IMR-90 (cell line): ENCODE data around the gene ASTL. TPM values are rescaled to one million over a fixed set of nuclear protein-coding genes. Genes with fewer than 3 reads are reported as not detected.

Source experiments
- ATAC-seq: fragments of 200-7000 bp; cut with Tn5 transposase; 2 replicates; pipeline ENCODE4 v1.9.1; 2020; ENCODE audit warnings: low read depth, mild to moderate bottlenecking, moderate library complexity
- BruUV-seq: library from RNA; stranded (reverse); fragments of 400-500 nt; replicated peaks from 2 replicates; lab custom pipeline; 2021; lab: Mats Ljungman, UMichigan
- CTCF ChIA-PET: fragments of 300-600 bp; formaldehyde crosslinking; extraction: SDS; loops from one replicate; lab custom pipeline; 2021; ENCODE audit warnings: antibody characterized with exemption; lab: Yijun Ruan, JAX
- POLR2A ChIA-PET: fragments of 300-600 bp; sonication (Branson Sonifier 250); formaldehyde crosslinking; loops from one replicate; lab custom pipeline; 2022; ENCODE audit warnings: antibody characterized with exemption; ENCODE audit not compliant: unreplicated experiment; lab: Charles Lee
- DNase-seq: peaks from one replicate; pipeline ENCODE4 v3.0.0; 2013
- H2AFZ ChIP-seq: replicated peaks from 2 replicates; pipeline ENCODE3; 2013; ENCODE audit warnings: low read length, mild to moderate bottlenecking; ENCODE audit not compliant: poor library complexity
- H2AK5ac ChIP-seq: 2 replicates; pipeline ENCODE4 v1.6.1; 2013; ENCODE audit warnings: low read depth, low read length, inconsistent platforms
- H2AK9ac ChIP-seq: replicated peaks from 2 replicates; pipeline ENCODE3; 2013; ENCODE audit warnings: mild to moderate bottlenecking, low read depth, low read length, moderate library complexity; ENCODE audit not compliant: poor library complexity
- H2BK120ac ChIP-seq: 2 replicates; pipeline ENCODE4 v1.6.1; 2013; ENCODE audit warnings: low read depth, low read length, inconsistent platforms
- H2BK15ac ChIP-seq: 3 replicates; pipeline ENCODE4 v1.6.1; 2013; ENCODE audit warnings: low read depth, low read length, inconsistent platforms
- H2BK20ac ChIP-seq: 2 replicates; pipeline ENCODE4 v1.6.1; 2013; ENCODE audit warnings: low read depth, mild to moderate bottlenecking, inconsistent platforms, low read length, moderate library complexity
- H2BK5ac ChIP-seq: 2 replicates; pipeline ENCODE4 v1.6.1; 2013; ENCODE audit warnings: mild to moderate bottlenecking, low read depth, low read length, inconsistent platforms; ENCODE audit not compliant: poor library complexity, severe bottlenecking
- H3K14ac ChIP-seq: replicated peaks from 2 replicates; pipeline ENCODE4 v1.6.1; 2013; ENCODE audit warnings: low read depth, low read length, inconsistent platforms
- H3K18ac ChIP-seq: 2 replicates; pipeline ENCODE4 v1.6.1; 2013; ENCODE audit warnings: low read depth, low read length, control low read depth
- H3K23ac ChIP-seq: 2 replicates; pipeline ENCODE4 v1.6.1; 2013; ENCODE audit warnings: low read depth, low read length, inconsistent platforms
- H3K27ac ChIP-seq: 2 replicates; pipeline ENCODE4 v1.5.1; 2013; ENCODE audit warnings: mild to moderate bottlenecking, control low read depth, low read length; ENCODE audit not compliant: insufficient read depth
- H3K27me3 ChIP-seq: 2 replicates; pipeline ENCODE4 v1.6.1; 2013; ENCODE audit warnings: low read length; ENCODE audit not compliant: control insufficient read depth, insufficient read depth
- H3K36me3 ChIP-seq: 2 replicates; pipeline ENCODE4 v1.6.1; 2013; ENCODE audit warnings: low read length, mixed read lengths; ENCODE audit not compliant: control insufficient read depth, insufficient read depth
- H3K4ac ChIP-seq: 2 replicates; pipeline ENCODE4 v1.6.1; 2013; ENCODE audit warnings: low read depth, low read length, inconsistent platforms
- H3K4me1 ChIP-seq: 2 replicates; pipeline ENCODE4 v1.6.1; 2013; ENCODE audit warnings: low read length, mixed read lengths; ENCODE audit not compliant: control insufficient read depth, insufficient read depth
- H3K4me2 ChIP-seq: 2 replicates; pipeline ENCODE4 v1.6.1; 2013; ENCODE audit warnings: low read depth, mild to moderate bottlenecking, control low read depth, low read length, moderate library complexity
- H3K4me3 ChIP-seq: 2 replicates; pipeline ENCODE4 v1.5.1; 2013; ENCODE audit warnings: low read depth, mild to moderate bottlenecking, control low read depth, low read length, moderate library complexity; ENCODE audit not compliant: insufficient read depth
- H3K56ac ChIP-seq: 2 replicates; pipeline ENCODE4 v1.6.1; 2013; ENCODE audit warnings: low read length, inconsistent platforms; ENCODE audit not compliant: insufficient read depth; ENCODE audit errors: extremely low read depth
- H3K79me1 ChIP-seq, 2 experiments: 2 replicates each; pipeline ENCODE4 v1.6.1; 2013; ENCODE audit warnings: low read length in 2 of 2, inconsistent platforms in 1 of 2, low read depth in 1 of 2
- H3K9ac ChIP-seq: 2 replicates; pipeline ENCODE4 v1.6.1; 2013; ENCODE audit warnings: low read depth, low read length, control low read depth
- H3K9me1 ChIP-seq: 2 replicates; pipeline ENCODE4 v1.6.1; 2013; ENCODE audit warnings: low read length, inconsistent platforms; ENCODE audit not compliant: insufficient read depth
- H3K9me3 ChIP-seq: 2 replicates; pipeline ENCODE4 v1.6.1; 2013; ENCODE audit warnings: low read length; ENCODE audit not compliant: control insufficient read depth, insufficient read depth
- H4K20me1 ChIP-seq: 2 replicates; pipeline ENCODE4 v1.6.1; 2013; ENCODE audit warnings: low read length, inconsistent platforms; ENCODE audit not compliant: insufficient read depth
- H4K5ac ChIP-seq: 2 replicates; pipeline ENCODE4 v1.6.1; 2013; ENCODE audit warnings: mild to moderate bottlenecking, low read depth, low read length, control low read depth
- H4K8ac ChIP-seq, 2 experiments: 2 replicates each; pipeline ENCODE4 v1.6.1; 2013; ENCODE audit warnings: low read depth in 2 of 2, low read length in 2 of 2, control low read depth in 1 of 2, inconsistent platforms in 1 of 2
- H4K91ac ChIP-seq: 2 replicates; pipeline ENCODE4 v1.6.1; 2013; ENCODE audit warnings: low read depth, low read length, inconsistent platforms; ENCODE audit not compliant: insufficient read depth
- BHLHE40 ChIP-seq: fragments of 150-350 bp; IDR thresholded peaks from 2 replicates; pipeline ENCODE4 v1.6.1; 2016; ENCODE audit warnings: mild to moderate bottlenecking, low read depth, low read length
- CEBPB ChIP-seq: IDR thresholded peaks from 2 replicates; pipeline ENCODE4 v1.6.1; 2012; ENCODE audit warnings: low read depth, low read length, improper control_type of control experiment
- CHD1 ChIP-seq: IDR thresholded peaks from 2 replicates; pipeline ENCODE4 v1.6.1; 2012; ENCODE audit warnings: low read depth, low read length, improper control_type of control experiment
- FOS ChIP-seq: fragments of 150-350 bp; IDR thresholded peaks from 2 replicates; pipeline ENCODE4 v1.6.1; 2016; ENCODE audit warnings: low read depth, low read length
- MAFK ChIP-seq: IDR thresholded peaks from 2 replicates; pipeline ENCODE4 v1.6.1; 2012; ENCODE audit warnings: low read depth, low read length, improper control_type of control experiment
- MAZ ChIP-seq: IDR thresholded peaks from 2 replicates; pipeline ENCODE4 v1.6.1; 2012; ENCODE audit warnings: low read depth, mild to moderate bottlenecking, low read length, improper control_type of control experiment, moderate library complexity, borderline replicate concordance
- MXI1 ChIP-seq: IDR thresholded peaks from 2 replicates; pipeline ENCODE4 v1.6.1; 2012; ENCODE audit warnings: low read depth, mild to moderate bottlenecking, low read length, moderate library complexity, borderline replicate concordance
- NFE2L2 ChIP-seq: fragments of 150-350 bp; IDR thresholded peaks from 2 replicates; pipeline ENCODE4 v1.6.1; 2016; ENCODE audit warnings: low read depth, mild to moderate bottlenecking, low read length
- POLR2A ChIP-seq: IDR thresholded peaks from 2 replicates; pipeline ENCODE4 v1.6.1; 2012; ENCODE audit warnings: mild to moderate bottlenecking, low read depth, low read length
- RAD21 ChIP-seq: IDR thresholded peaks from 2 replicates; pipeline ENCODE4 v1.6.1; 2012; ENCODE audit warnings: low read length, improper control_type of control experiment
- RCOR1 ChIP-seq: IDR thresholded peaks from 2 replicates; pipeline ENCODE4 v1.6.1; 2012; ENCODE audit warnings: mild to moderate bottlenecking, low read length, improper control_type of control experiment; ENCODE audit not compliant: insufficient replicate concordance
- RFX5 ChIP-seq: IDR thresholded peaks from 2 replicates; pipeline ENCODE4 v1.8.0; 2012; ENCODE audit warnings: low read depth, mild to moderate bottlenecking, low read length, moderate library complexity
- SMC3 ChIP-seq: fragments of 150-350 bp; IDR thresholded peaks from 2 replicates; pipeline ENCODE4 v1.6.1; 2016; ENCODE audit warnings: low read depth, mild to moderate bottlenecking, antibody characterized with exemption, low read length, moderate library complexity
- WGBS, 2 experiments: methylation state at CpG; one replicate each; pipeline versions ENCODE4 v1.1.5 to v1.1.7; 2013; ENCODE audit warnings: missing lambda C conversion rate in 2 of 2; ENCODE audit not compliant: insufficient read length in 1 of 2; ENCODE audit errors: extremely low coverage in 2 of 2; 5-methylcytosine and 5-hydroxymethylcytosine counted together
- dilution Hi-C: fragments of 300-500 bp; cut with HindIII; formaldehyde crosslinking; loops from one replicate; pipeline ENCODE4 v1.14.3; 2018; ENCODE audit warnings: low sequenced_read_pairs; ENCODE audit not compliant: unreplicated experiment
- in situ Hi-C: fragments of 300-500 bp; cut with MboI; formaldehyde crosslinking; loops from 3 replicates; pipeline ENCODE4 v1.14.3; 2019; ENCODE audit warnings: low sequenced_read_pairs, inconsistent platforms, mixed read lengths
- intact Hi-C: fragments of 100-400 bp; cut with micrococcal nuclease; formaldehyde crosslinking; loops from 2 replicates; pipeline ENCODE4 v1.10.0; 2022
- polyA plus RNA-seq, 3 experiments: library from polyadenylated mRNA; depleted of rRNA; stranded (reverse); fragments of >200 nt; gene quantifications; 2 replicates each; pipeline ENCODE4 v1.2.3, GENCODE V29; 2012; ENCODE audit warnings: low replicate concordance in 1 of 3
- total RNA-seq: library from RNA; depleted of rRNA; stranded (reverse); fragments of >200 nt; gene quantifications from 2 replicates; pipeline ENCODE4 v1.2.3, GENCODE V29; 2012
- TF ChIP-seq, protein P1 (sequence below): conservative IDR thresholded peaks from 2 replicates; pipeline ENCODE4 v1.5.1; 2012; ENCODE audit warnings: mild to moderate bottlenecking, low read depth, low read length, improper control_type of control experiment
- TF ChIP-seq, protein P2 (sequence below): fragments of 150-350 bp; IDR thresholded peaks from 2 replicates; pipeline ENCODE4 v1.6.1; 2016; ENCODE audit warnings: low read depth, mild to moderate bottlenecking, low read length, moderate library complexity, borderline replicate concordance
- TF ChIP-seq, protein P3 (sequence below): fragments of 150-350 bp; IDR thresholded peaks from 2 replicates; pipeline ENCODE4 v1.6.1; 2017; ENCODE audit warnings: mild to moderate bottlenecking, antibody characterized with exemption, low read length, low read depth

Gene ASTL
- total and polyA plus RNA-seq, 2 of the 4 experiments (the other 2 are of a cell fraction) = not detected

DNA sequence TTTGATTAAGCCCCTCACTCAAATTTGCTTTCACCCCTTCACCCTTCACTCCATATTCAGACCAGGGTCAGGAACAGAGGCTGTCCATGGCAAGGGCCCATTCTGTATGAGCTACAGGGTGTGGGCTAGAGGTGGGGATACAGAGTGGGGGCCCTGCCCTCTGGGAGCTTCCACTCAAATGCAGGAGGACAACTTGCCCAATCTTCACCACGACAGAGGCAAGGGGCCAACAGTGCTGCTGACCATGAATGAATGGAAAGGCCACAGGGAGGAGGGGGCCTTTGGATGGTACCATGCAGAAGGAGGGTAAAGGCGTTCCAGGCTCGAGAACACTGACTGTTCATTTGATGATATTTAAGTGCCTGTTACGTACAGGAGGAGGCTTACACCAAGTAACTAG is 44.8 kb downstream of the ASTL start:
- no peak overlapping the region for H3K56ac ChIP-seq
- H3K18ac ChIP-seq = no peak overlapping the region
- no peak overlapping the region for H3K4me2 ChIP-seq
- no peak overlapping the region for H3K9ac ChIP-seq
- H4K91ac ChIP-seq = no peak overlapping the region
- H3K79me1 ChIP-seq = no peaks in the 10 kb centered on the region
- no peak overlapping the region for H3K4me3 ChIP-seq
- no peak overlapping the region for H3K14ac ChIP-seq
- H4K5ac ChIP-seq = no peak overlapping the region
- no peak overlapping the region for H3K27ac ChIP-seq
- ATAC-seq (no peak), DNase-seq (no peak)
- no peak overlapping the region for H2AFZ ChIP-seq
- WGBS, 2 experiments = 80% methylated on average over 1 of the region's 4 CpGs; no CpG with 5 or more reads in 1 of the 2 experiments
- no peak overlapping the region for H2AK5ac ChIP-seq
- H2BK5ac ChIP-seq = no peak overlapping the region
- H4K20me1 ChIP-seq = no peaks in the 10 kb centered on the region
- no peaks in the 10 kb centered on the region for H3K9me1 ChIP-seq
- ChIA-PET CTCF (no interaction called here), POLR2A (no interaction called here)
- BruUV-seq = no TSS peak
- H3K4ac ChIP-seq = no peak overlapping the region
- no peaks in the 10 kb centered on the region for H3K36me3 ChIP-seq
- no peak overlapping the region for H2BK20ac ChIP-seq
- H2BK15ac ChIP-seq = no peak overlapping the region
- H4K8ac ChIP-seq = no peak overlapping the region
- H2AK9ac ChIP-seq = no peak overlapping the region
- no peak overlapping the region for H2BK120ac ChIP-seq
- dilution Hi-C loops = no loop called here
- no peaks in the 10 kb centered on the region for H3K9me3 ChIP-seq
- H3K27me3 ChIP-seq = peaks cover 25% of the 10 kb centered on the region
- H3K4me1 ChIP-seq = no peaks in the 10 kb centered on the region
- no peak for TF ChIP-seq RFX5
- no peak for TF ChIP-seq MXI1
- TF ChIP-seq CHD1 = no peak
- TF ChIP-seq MAFK = no peak
- TF ChIP-seq RCOR1 = no peak
- TF ChIP-seq SMC3 = no peak
- TF ChIP-seq FOS = no peak
- TF ChIP-seq NFE2L2 = no peak
- TF ChIP-seq, protein P1, sequence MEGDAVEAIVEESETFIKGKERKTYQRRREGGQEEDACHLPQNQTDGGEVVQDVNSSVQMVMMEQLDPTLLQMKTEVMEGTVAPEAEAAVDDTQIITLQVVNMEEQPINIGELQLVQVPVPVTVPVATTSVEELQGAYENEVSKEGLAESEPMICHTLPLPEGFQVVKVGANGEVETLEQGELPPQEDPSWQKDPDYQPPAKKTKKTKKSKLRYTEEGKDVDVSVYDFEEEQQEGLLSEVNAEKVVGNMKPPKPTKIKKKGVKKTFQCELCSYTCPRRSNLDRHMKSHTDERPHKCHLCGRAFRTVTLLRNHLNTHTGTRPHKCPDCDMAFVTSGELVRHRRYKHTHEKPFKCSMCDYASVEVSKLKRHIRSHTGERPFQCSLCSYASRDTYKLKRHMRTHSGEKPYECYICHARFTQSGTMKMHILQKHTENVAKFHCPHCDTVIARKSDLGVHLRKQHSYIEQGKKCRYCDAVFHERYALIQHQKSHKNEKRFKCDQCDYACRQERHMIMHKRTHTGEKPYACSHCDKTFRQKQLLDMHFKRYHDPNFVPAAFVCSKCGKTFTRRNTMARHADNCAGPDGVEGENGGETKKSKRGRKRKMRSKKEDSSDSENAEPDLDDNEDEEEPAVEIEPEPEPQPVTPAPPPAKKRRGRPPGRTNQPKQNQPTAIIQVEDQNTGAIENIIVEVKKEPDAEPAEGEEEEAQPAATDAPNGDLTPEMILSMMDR = no peak
- no peak for TF ChIP-seq BHLHE40
- TF ChIP-seq, protein P2, sequence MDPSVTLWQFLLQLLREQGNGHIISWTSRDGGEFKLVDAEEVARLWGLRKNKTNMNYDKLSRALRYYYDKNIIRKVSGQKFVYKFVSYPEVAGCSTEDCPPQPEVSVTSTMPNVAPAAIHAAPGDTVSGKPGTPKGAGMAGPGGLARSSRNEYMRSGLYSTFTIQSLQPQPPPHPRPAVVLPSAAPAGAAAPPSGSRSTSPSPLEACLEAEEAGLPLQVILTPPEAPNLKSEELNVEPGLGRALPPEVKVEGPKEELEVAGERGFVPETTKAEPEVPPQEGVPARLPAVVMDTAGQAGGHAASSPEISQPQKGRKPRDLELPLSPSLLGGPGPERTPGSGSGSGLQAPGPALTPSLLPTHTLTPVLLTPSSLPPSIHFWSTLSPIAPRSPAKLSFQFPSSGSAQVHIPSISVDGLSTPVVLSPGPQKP = no peak
- TF ChIP-seq CEBPB = no peak
- TF ChIP-seq, protein P3, sequence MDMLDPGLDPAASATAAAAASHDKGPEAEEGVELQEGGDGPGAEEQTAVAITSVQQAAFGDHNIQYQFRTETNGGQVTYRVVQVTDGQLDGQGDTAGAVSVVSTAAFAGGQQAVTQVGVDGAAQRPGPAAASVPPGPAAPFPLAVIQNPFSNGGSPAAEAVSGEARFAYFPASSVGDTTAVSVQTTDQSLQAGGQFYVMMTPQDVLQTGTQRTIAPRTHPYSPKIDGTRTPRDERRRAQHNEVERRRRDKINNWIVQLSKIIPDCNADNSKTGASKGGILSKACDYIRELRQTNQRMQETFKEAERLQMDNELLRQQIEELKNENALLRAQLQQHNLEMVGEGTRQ = no peak
- no peak for TF ChIP-seq POLR2A
- no peak for TF ChIP-seq MAZ
- no peak for TF ChIP-seq RAD21
- no peak overlapping the region for H3K23ac ChIP-seq
- in situ Hi-C loops = no loop called here
- intact Hi-C loops = no loop called here
